GM18505 (cell line): ENCODE results near the gene VEGFC.

Experiments used
- ATAC-seq: cut with Tn5 transposase; IDR thresholded peaks from one replicate; pipeline ENCODE4 v1.9.1; 2021; ENCODE audit not compliant: unreplicated experiment
- POLR2A ChIP-seq: IDR thresholded peaks from 4 replicates; pipeline ENCODE4 v1.6.1; 2011; ENCODE audit warnings: borderline replicate concordance; ENCODE audit not compliant: insufficient read depth, insufficient read length; ENCODE audit errors: extremely low read depth

The VEGFC gene

GRCh38 chr4:176760471-176760870, 32.3 kb downstream of the VEGFC start:
- no peak for TF ChIP-seq POLR2A
- ATAC-seq = no peak

- no peak for TF ChIP-seq POLR2A
- no peak for ATAC-seq
Observed at GRCh38 chr4:176758731-176759130, 34.0 kb downstream of the VEGFC start.

- ATAC-seq = no peak
Observed at GRCh38 chr4:176758323-176758722, 34.4 kb downstream of the VEGFC start.

GRCh38 chr4:176755613-176756012, 37.1 kb downstream of the VEGFC start:
- ATAC-seq = no peak
- TF ChIP-seq POLR2A = no peak

More at GRCh38 chr4:176758323-176758722, 34.4 kb downstream of the VEGFC start:
- TF ChIP-seq POLR2A = no peak

GRCh38 chr4:176755001-176755400, 37.7 kb downstream of the VEGFC start:
- no peak for TF ChIP-seq POLR2A

GRCh38 chr4:176753049-176753448, 39.7 kb downstream of the VEGFC start:
- TF ChIP-seq POLR2A = no peak
- ATAC-seq = no peak

More at GRCh38 chr4:176755001-176755400, 37.7 kb downstream of the VEGFC start:
- no peak for ATAC-seq

GRCh38 chr4:176752191-176752749, 40.5 kb downstream of the VEGFC start:
- no peak for TF ChIP-seq POLR2A
- ATAC-seq = no peak

- TF ChIP-seq POLR2A = no peak
- no peak for ATAC-seq
Observed at GRCh38 chr4:176751061-176751460, 41.7 kb downstream of the VEGFC start.

GRCh38 chr4:176746846-176747245, 45.9 kb downstream of the VEGFC start:
- TF ChIP-seq POLR2A = no peak
- no peak for ATAC-seq

- TF ChIP-seq POLR2A = no peak
- no peak for ATAC-seq
Observed at GRCh38 chr4:176745902-176746301, 46.8 kb downstream of the VEGFC start.

GRCh38 chr4:176744091-176744490, 48.6 kb downstream of the VEGFC start:
- ATAC-seq = no peak
- TF ChIP-seq POLR2A = no peak

- no peak for TF ChIP-seq POLR2A
- no peak for ATAC-seq
Observed at GRCh38 chr4:176742211-176742610, 50.5 kb downstream of the VEGFC start.

- no peak for ATAC-seq
- no peak for TF ChIP-seq POLR2A
Observed at GRCh38 chr4:176741253-176741652, 51.5 kb downstream of the VEGFC start.

- ATAC-seq = no peak
- no peak for TF ChIP-seq POLR2A
Observed at GRCh38 chr4:176735300-176735699, 57.4 kb downstream of the VEGFC start.

- TF ChIP-seq POLR2A = no peak
- ATAC-seq = no peak
Observed at GRCh38 chr4:176734461-176734860, 58.3 kb downstream of the VEGFC start.
